H4 (cell line): ENCODE data around the gene ZNF142. TPM values are rescaled to one million over a fixed set of nuclear protein-coding genes. Genes with fewer than 3 reads are reported as not detected.

Experiments used
- total RNA-seq: library from RNA; depleted of rRNA; stranded (reverse); fragments of >200 nt; shearing (Covaris generic); gene quantifications from 2 replicates; pipeline ENCODE4 v1.2.3, GENCODE V29; 2014; rRNA removed

Gene ZNF142
- total RNA-seq, 1 experiment from 2014 or later, result 6.8 TPM

Other genes starting within 250 kb of the ZNF142 start
- gene VIL1, start 240.5 kb downstream of the ZNF142 start, total RNA-seq, result not detected in 2 replicates
- gene USP37, start 91.3 kb downstream of the ZNF142 start, total RNA-seq, result 7.6 and 14.7 TPM in 2 replicates
- gene CNOT9, start 90.8 kb downstream of the ZNF142 start, total RNA-seq, result 111 and 119 TPM in 2 replicates
- gene PLCD4, start 51.7 kb downstream of the ZNF142 start, total RNA-seq, result 0.29 and 1.3 TPM in 2 replicates
- gene BCS1L, start 60 bp upstream of the ZNF142 start, total RNA-seq, result 15.9 and 28.1 TPM in 2 replicates
- 35.2 and 59.5 TPM in 2 replicates for gene RNF25, start 12.4 kb upstream of the ZNF142 start, total RNA-seq
- 10.4 and 19.5 TPM in 2 replicates for gene STK36, start 12.5 kb upstream of the ZNF142 start, total RNA-seq
- 17.0 and 19.5 TPM in 2 replicates for gene TTLL4, start 51.2 kb upstream of the ZNF142 start, total RNA-seq
- 0.21 TPM in 1 of 2 replicates, not detected in the other for gene CYP27A1, start 122.5 kb upstream of the ZNF142 start, total RNA-seq
- not detected in 2 replicates for gene PRKAG3, start 172.2 kb upstream of the ZNF142 start, total RNA-seq
- gene WNT6, start 200.2 kb upstream of the ZNF142 start, total RNA-seq, result 0.21 and 2.1 TPM in 2 replicates
- 0.12 TPM in 1 of 2 replicates, not detected in the other for gene WNT10A, start 221.2 kb upstream of the ZNF142 start, total RNA-seq